HG03521 (cell line): ENCODE data around the gene PAGE2.
"Not testable (repeated sequence)": the region's sequence is repeated elsewhere in the genome, so short reads cannot be mapped to it uniquely, and the experiment has no call there.

Experiments used
- ATAC-seq: cut with Tn5 transposase; IDR thresholded peaks from one replicate; pipeline ENCODE4 v1.9.1; 2021; ENCODE audit warnings: mild to moderate bottlenecking, moderate library complexity; ENCODE audit not compliant: unreplicated experiment

Gene PAGE2

GRCh38 chrX:55088795-55089489 is at the start of gene PAGE2:
Gene PAGE2 (plus strand): TSS chrX:55089018. CDS start chrX:55090021, 1,003 bp downstream.
- ATAC-seq = no peak

- ATAC-seq = no peak
Measured at GRCh38 chrX:55039471-55039870, 49.3 kb upstream of the PAGE2 start.

- no peak for ATAC-seq
Measured at GRCh38 chrX:55041514-55041913, 47.3 kb upstream of the PAGE2 start.

- not testable (repeated sequence) for ATAC-seq
Measured at GRCh38 chrX:55050599-55050998, 38.2 kb upstream of the PAGE2 start.

- ATAC-seq = no peak
Measured at GRCh38 chrX:55056820-55057674, 31.8 kb upstream of the PAGE2 start.

GRCh38 chrX:55057675-55058249 is 31.1 kb upstream of the PAGE2 start:
- no peak for ATAC-seq

- ATAC-seq = not testable (repeated sequence)
Measured at GRCh38 chrX:55067180-55067579, 21.6 kb upstream of the PAGE2 start.

- no peak for ATAC-seq
Measured at GRCh38 chrX:55072286-55072685, 16.5 kb upstream of the PAGE2 start.

GRCh38 chrX:55074851-55075467 is 13.9 kb upstream of the PAGE2 start, which contains the start of gene PAGE2B:
Gene PAGE2B (plus strand): TSS chrX:55075030. CDS start chrX:55076042, 1,012 bp downstream.
- ATAC-seq = no peak

GRCh38 chrX:55098691-55099090 is 9.9 kb downstream of the PAGE2 start:
- no peak for ATAC-seq

- no peak for ATAC-seq
Measured at GRCh38 chrX:55099162-55099561, 10.3 kb downstream of the PAGE2 start.

GRCh38 chrX:55102754-55103153 is 13.9 kb downstream of the PAGE2 start:
- no peak for ATAC-seq

GRCh38 chrX:55107262-55107661 is 18.4 kb downstream of the PAGE2 start:
- no peak for ATAC-seq

GRCh38 chrX:55107911-55108310 is 19.1 kb downstream of the PAGE2 start:
- no peak for ATAC-seq

GRCh38 chrX:55109306-55109705 is 20.5 kb downstream of the PAGE2 start:
- ATAC-seq = no peak

- no peak for ATAC-seq
Measured at GRCh38 chrX:55111578-55112254, 22.9 kb downstream of the PAGE2 start.

- ATAC-seq = not testable (repeated sequence)
Measured at GRCh38 chrX:55116589-55116988, 27.8 kb downstream of the PAGE2 start.

- ATAC-seq = no peak
Measured at GRCh38 chrX:55118574-55118973, 29.8 kb downstream of the PAGE2 start.

- no peak for ATAC-seq
Measured at GRCh38 chrX:55119271-55119670, 30.5 kb downstream of the PAGE2 start.

GRCh38 chrX:55119712-55120111 is 30.9 kb downstream of the PAGE2 start:
- ATAC-seq = no peak
